HG03354 (cell line): ENCODE data around the gene ZNF697.
"Not testable (repeated sequence)": the region's sequence is repeated elsewhere in the genome, so short reads cannot be mapped to it uniquely, and the experiment has no call there.

Source experiments
- ATAC-seq: cut with Tn5 transposase; IDR thresholded peaks from one replicate; pipeline ENCODE4 v1.9.1; 2021; ENCODE audit warnings: mild to moderate bottlenecking; ENCODE audit not compliant: unreplicated experiment, poor library complexity, severe bottlenecking

Gene ZNF697

GRCh38 chr1:119605686-119606085 lies 42.4 kb downstream of the ZNF697 start:
- ATAC-seq, result no peak

DNA sequence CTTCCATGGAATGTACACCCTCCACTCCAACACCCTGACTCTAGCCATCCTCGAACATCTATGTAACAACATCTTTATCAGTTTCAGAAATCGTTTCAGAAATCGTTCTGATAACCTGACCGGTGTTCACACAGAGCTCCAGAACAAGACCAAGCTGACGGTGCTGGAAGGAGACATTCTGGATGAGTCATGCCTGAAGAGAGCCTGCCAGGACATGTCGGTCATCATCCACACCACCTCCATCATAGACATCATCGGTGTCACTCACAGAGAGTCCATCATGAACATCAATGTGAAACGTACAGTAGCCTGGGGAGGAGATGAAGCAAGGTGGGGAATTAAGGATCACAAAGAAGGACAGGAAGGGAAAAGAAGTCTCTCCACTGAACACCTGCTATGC lies 43.0 kb downstream of the ZNF697 start:
- ATAC-seq, result not testable (repeated sequence)

GRCh38 chr1:119603695-119604094 lies 44.4 kb downstream of the ZNF697 start:
- no peak for ATAC-seq

GRCh38 chr1:119603241-119603640 lies 44.8 kb downstream of the ZNF697 start:
- ATAC-seq, result not testable (repeated sequence)

GRCh38 chr1:119602789-119603188 lies 45.3 kb downstream of the ZNF697 start:
- not testable (repeated sequence) for ATAC-seq

DNA sequence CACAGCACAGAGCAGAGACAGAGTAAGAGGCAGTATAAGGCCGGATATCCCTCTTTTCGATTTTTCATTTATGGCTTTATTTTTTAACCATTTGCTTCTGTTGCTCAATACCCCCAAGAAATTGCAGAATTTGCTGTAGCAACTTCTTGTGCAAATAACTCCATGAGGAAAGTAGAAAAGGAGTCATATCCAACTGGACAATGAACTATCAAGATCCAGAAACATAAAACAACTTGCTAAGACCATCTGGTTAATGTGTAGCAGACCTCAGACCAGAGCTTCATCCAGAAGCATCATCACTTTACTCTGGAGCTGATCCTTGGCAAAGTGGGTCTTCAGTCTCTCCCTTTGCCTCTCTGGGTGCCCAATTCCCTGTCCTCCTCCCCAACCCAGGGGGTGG lies 45.9 kb downstream of the ZNF697 start:
- ATAC-seq, result no peak

- no peak for ATAC-seq
Measured at GRCh38 chr1:119600976-119601375, 47.1 kb downstream of the ZNF697 start.

- ATAC-seq, result no peak
Measured at GRCh38 chr1:119600561-119600960, 47.5 kb downstream of the ZNF697 start.

- no peak for ATAC-seq
Measured at GRCh38 chr1:119595606-119596005, 52.5 kb downstream of the ZNF697 start.

GRCh38 chr1:119595168-119595567 lies 52.9 kb downstream of the ZNF697 start:
- ATAC-seq, result no peak

GRCh38 chr1:119594376-119594775 lies 53.7 kb downstream of the ZNF697 start:
- no peak for ATAC-seq

DNA sequence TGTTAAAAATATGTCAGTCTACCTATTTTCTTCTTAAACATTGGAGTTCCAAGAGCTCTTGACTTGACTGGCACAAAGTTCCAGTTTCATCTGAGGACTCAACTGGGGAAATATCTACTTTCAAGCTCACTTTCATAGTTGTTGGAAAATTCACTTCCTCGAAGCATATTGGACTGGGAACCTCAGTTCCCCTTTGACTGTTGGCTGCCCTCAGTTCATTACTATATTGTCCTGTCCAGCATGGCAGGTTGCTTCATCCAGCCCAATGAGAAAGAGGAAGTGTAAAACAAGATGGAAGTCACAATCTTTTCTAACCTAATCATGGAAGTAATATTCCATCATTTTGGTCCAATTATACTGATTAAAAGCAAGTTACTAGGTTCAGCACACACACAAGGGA lies 54.3 kb downstream of the ZNF697 start:
- ATAC-seq, result no peak

DNA sequence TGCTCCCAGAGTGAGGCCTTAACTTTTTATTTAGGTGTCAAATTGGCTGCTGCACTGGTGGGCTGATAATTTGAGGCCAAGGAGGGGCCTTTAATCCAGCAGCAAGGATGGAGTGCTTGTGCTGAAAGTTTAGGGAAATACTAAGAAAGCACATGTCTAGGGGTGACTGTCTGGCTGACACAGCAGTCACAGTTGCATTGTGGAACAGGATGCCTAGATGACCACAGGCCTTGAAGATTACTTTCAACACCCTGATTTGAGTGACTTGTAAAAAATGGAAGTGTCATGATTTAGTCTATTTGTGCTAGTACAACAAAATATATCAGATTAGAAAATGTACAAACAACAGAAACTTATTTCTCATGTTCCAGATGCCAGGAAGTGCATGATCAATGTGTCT lies 57.7 kb downstream of the ZNF697 start:
- no peak for ATAC-seq

GRCh38 chr1:119588621-119589020 lies 59.4 kb downstream of the ZNF697 start:
- no peak for ATAC-seq

- no peak for ATAC-seq
Measured at GRCh38 chr1:119587341-119587740, 60.7 kb downstream of the ZNF697 start.

GRCh38 chr1:119585801-119586200 lies 62.3 kb downstream of the ZNF697 start:
- not testable (repeated sequence) for ATAC-seq

GRCh38 chr1:119582801-119583200 lies 65.3 kb downstream of the ZNF697 start:
- ATAC-seq, result peak; percentile 54

DNA sequence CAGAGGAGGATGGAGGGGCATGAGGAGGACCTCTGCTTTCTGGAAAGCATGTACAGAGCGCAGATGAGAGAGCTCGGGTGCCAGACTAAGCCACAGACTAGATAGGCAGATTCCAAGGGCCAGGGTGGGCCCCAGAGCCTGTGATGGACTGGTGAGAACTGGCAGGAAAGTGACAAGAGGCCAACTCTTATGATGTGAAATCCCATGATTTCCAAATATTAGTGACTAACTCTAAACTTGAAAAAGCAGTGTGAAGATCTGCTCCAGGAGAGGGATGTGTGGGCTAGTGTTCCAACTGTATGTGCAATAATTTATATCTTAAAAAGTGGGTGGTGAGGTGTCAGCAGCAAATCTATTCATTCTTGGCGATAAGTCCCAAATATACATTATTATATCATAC lies 67.0 kb downstream of the ZNF697 start:
- ATAC-seq, result not testable (repeated sequence)

DNA sequence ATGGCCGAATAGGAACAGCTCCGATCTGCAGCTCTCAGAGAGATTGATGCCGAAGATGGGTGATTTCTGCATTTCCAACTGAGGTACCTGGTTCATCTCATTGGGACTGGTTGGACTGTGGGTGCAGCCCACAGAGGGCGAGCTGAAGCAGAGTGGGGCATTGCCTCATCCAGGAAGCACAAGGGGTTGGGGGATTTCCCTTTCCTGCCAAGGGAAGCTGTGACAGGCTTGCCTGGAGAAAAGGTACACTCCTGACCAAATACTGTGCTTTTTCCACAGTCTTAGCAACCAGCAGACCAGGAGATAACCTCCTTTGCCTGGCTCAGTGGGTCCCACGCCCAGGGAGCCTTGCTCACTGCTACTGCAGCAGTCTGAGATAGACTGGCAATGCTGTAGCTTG lies 74.2 kb downstream of the ZNF697 start:
- ATAC-seq, result no peak

DNA sequence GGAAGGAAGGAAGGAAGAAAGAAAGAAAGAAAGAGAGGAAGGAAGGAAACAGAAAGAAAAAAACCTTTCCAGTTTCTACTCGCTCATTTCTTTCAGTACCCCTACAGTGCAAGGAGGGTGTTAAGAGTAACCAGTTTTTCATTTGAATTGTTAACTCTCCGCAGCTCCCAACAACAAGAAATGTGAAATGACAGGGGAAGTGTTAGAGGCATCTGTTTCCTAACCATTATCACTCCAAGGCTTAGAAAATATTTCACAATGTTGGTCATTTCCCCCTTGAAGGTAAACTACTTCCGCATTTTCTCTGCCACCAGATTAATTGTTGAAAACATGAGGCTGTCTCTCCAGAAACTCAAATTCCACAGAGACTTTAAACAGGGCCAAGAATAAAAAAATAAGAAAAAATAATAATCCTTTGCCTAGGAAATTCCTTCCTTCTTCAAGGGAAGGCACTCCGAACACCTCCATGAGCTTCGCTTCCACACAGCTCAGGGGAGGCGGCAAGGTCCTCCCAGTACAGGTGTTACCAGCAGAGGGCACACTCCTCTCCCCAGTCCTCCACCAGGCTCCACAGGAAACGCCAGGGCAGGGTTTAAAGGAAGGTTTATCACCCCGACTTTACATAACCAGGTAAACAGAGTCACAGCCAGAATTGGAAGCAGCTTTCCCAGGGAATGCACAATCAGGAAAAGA lies 78.0 kb downstream of the ZNF697 start:
- peak; percentile 46 for ATAC-seq
